OCI-M2 (cell line): ENCODE data around the gene UBL5.

ENCODE experiments used
- DNase-seq: peaks from one replicate; lab custom pipeline; 2025; ENCODE audit not compliant: unreplicated experiment; lab: John Stamatoyannopoulos, UW

UBL5 gene

GRCh38 chr19:9849791-9850190, 22.1 kb downstream of the UBL5 start:
- DNase-seq = no peak

GRCh38 chr19:9850235-9850959, 22.7 kb downstream of the UBL5 start:
- no peak for DNase-seq

GRCh38 chr19:9854282-9854846, 26.6 kb downstream of the UBL5 start:
- DNase-seq = no peak

GRCh38 chr19:9856609-9857008, 28.9 kb downstream of the UBL5 start:
- DNase-seq = no peak

- DNase-seq = no peak
Measured at GRCh38 chr19:9857076-9857721, 29.5 kb downstream of the UBL5 start.

GRCh38 chr19:9857920-9858746, 30.4 kb downstream of the UBL5 start:
- no peak for DNase-seq

GRCh38 chr19:9858766-9859165, 31.0 kb downstream of the UBL5 start:
- DNase-seq = no peak

- DNase-seq = no peak
Measured at GRCh38 chr19:9860407-9860806, 32.7 kb downstream of the UBL5 start.

- DNase-seq = no peak
Measured at GRCh38 chr19:9861503-9861902, 33.8 kb downstream of the UBL5 start.

- no peak for DNase-seq
Measured at GRCh38 chr19:9862938-9863337, 35.2 kb downstream of the UBL5 start.

- DNase-seq = no peak
Measured at GRCh38 chr19:9863759-9864158, 36.0 kb downstream of the UBL5 start.

GRCh38 chr19:9865732-9866501, 38.2 kb downstream of the UBL5 start:
- DNase-seq = no peak

GRCh38 chr19:9868983-9869617, 41.4 kb downstream of the UBL5 start:
- DNase-seq = no peak

- DNase-seq = no peak
Measured at GRCh38 chr19:9871626-9872338, 44.1 kb downstream of the UBL5 start.

GRCh38 chr19:9872618-9873242, 45.0 kb downstream of the UBL5 start:
- no peak for DNase-seq

- DNase-seq = no peak
Measured at GRCh38 chr19:9875031-9875627, 47.4 kb downstream of the UBL5 start.

- no peak for DNase-seq
Measured at GRCh38 chr19:9875796-9876195, 48.1 kb downstream of the UBL5 start.

GRCh38 chr19:9877780-9878510, 50.2 kb downstream of the UBL5 start:
- no peak for DNase-seq
